ENCODE results near the gene DYSF. TPM values are rescaled to one million over a fixed set of nuclear protein-coding genes. Genes with fewer than 3 reads are reported as not detected.

DYSF gene
- total RNA-seq, 4 donors from 2014 or later = 2.6 to 20.7 (median 12.7) TPM

- intact Hi-C loops (cut with DNase I; ENCODE audit: low total_unique reads) = no loop called here
- TF ChIP-seq POLR2A (IDR thresholded peaks at IDR 0.05) = no peak
- TF ChIP-seq CTCF (IDR thresholded peaks at IDR 0.05) = no peak
- Histone ChIP-seq H3K27ac (no peak overlapping the region), H3K4me3 (no peak overlapping the region), H3K27me3 (no peaks in the 10 kb centered on the region), H3K36me3 (no peaks in the 10 kb centered on the region), H3K4me1 (no peaks in the 10 kb centered on the region), H3K9me3 (no peaks in the 10 kb centered on the region)
- DNase-seq = no peak
Measured at GRCh38 chr2:71620116-71620515, 166.8 kb downstream of the DYSF start.

GRCh38 chr2:71620851-71621251, 167.5 kb downstream of the DYSF start:
- H3K27me3 ChIP-seq = no peaks in the 10 kb centered on the region

GRCh38 chr2:71629273-71629672, 175.9 kb downstream of the DYSF start:
- no peak for DNase-seq
- Histone ChIP-seq H3K27me3 (no peaks in the 10 kb centered on the region), H3K4me1 (no peaks in the 10 kb centered on the region), H3K27ac (no peak overlapping the region), H3K4me3 (no peak overlapping the region), H3K9me3 (no peaks in the 10 kb centered on the region), H3K36me3 (no peaks in the 10 kb centered on the region)
- intact Hi-C loops (cut with DNase I; ENCODE audit: low total_unique reads) = no loop called here
- no peak for TF ChIP-seq POLR2A (IDR thresholded peaks at IDR 0.05)
- no peak for TF ChIP-seq CTCF (IDR thresholded peaks at IDR 0.05)

More at GRCh38 chr2:71620851-71621251, 167.5 kb downstream of the DYSF start:
- intact Hi-C loops (cut with DNase I; ENCODE audit: low total_unique reads) = no loop called here
- Histone ChIP-seq H3K36me3 (no peaks in the 10 kb centered on the region), H3K27ac (no peak overlapping the region), H3K9me3 (no peaks in the 10 kb centered on the region), H3K4me3 (no peak overlapping the region), H3K4me1 (no peaks in the 10 kb centered on the region)
- TF ChIP-seq POLR2A (IDR thresholded peaks at IDR 0.05) (no peak), CTCF (IDR thresholded peaks at IDR 0.05) (no peak)
- no peak for DNase-seq

- Histone ChIP-seq H3K36me3 (no peaks in the 10 kb centered on the region), H3K27me3 (no peaks in the 10 kb centered on the region), H3K9me3 (no peaks in the 10 kb centered on the region), H3K4me1 (no peaks in the 10 kb centered on the region), H3K4me3 (no peak overlapping the region), H3K27ac (no peak overlapping the region)
- no peak for DNase-seq
- intact Hi-C loops (cut with DNase I; ENCODE audit: low total_unique reads) = no loop called here
- TF ChIP-seq POLR2A (IDR thresholded peaks at IDR 0.05) (no peak), CTCF (IDR thresholded peaks at IDR 0.05) (no peak)
Measured at GRCh38 chr2:71629771-71630453, 176.6 kb downstream of the DYSF start.

GRCh38 chr2:71630454-71631328, 177.3 kb downstream of the DYSF start:
- no peaks in the 10 kb centered on the region for H3K9me3 ChIP-seq
- H3K27me3 ChIP-seq = no peaks in the 10 kb centered on the region
- TF ChIP-seq CTCF (IDR thresholded peaks at IDR 0.05) (no peak), POLR2A (IDR thresholded peaks at IDR 0.05) (no peak)
- intact Hi-C loops (cut with DNase I; ENCODE audit: low total_unique reads) = no loop called here
- H3K36me3 ChIP-seq = no peaks in the 10 kb centered on the region
- H3K27ac ChIP-seq = no peak overlapping the region
- H3K4me3 ChIP-seq = no peak overlapping the region
- no peaks in the 10 kb centered on the region for H3K4me1 ChIP-seq
- no peak for DNase-seq
